Right cardiac atrium (tissue), 5 donors: ENCODE data around the gene TMEM168. TPM values are rescaled to one million over a fixed set of nuclear protein-coding genes. Genes with fewer than 3 reads are reported as not detected.

ENCODE experiments used
- ATAC-seq, 2 donors: fragments of 200-7000 bp; cut with Tn5 transposase; one replicate each; pipeline versions ENCODE4 v1.8.0 to v1.9.1; 2020; ENCODE audit warnings: moderate library complexity in 2 of 2, mild to moderate bottlenecking in 1 of 2
- DNase-seq, 3 donors: peaks; one replicate each; pipeline ENCODE4 v3.0.0-alpha.2; 2020
- H3K27ac ChIP-seq: one replicate; pipeline ENCODE4 v1.5.1; 2013; ENCODE audit warnings: mild to moderate bottlenecking, low read length, control low read depth, moderate library complexity
- H3K27me3 ChIP-seq: one replicate; pipeline ENCODE4 v1.6.1; 2013; ENCODE audit not compliant: control insufficient read depth, insufficient read depth
- H3K4me1 ChIP-seq: one replicate; pipeline ENCODE4 v1.6.1; 2013; ENCODE audit warnings: low read length; ENCODE audit not compliant: control insufficient read depth, insufficient read depth
- H3K4me3 ChIP-seq: one replicate; pipeline ENCODE4 v1.5.1; 2013; ENCODE audit warnings: low read length, control low read depth
- H3K9me3 ChIP-seq: one replicate; pipeline ENCODE4 v1.6.1; 2013; ENCODE audit warnings: low read length; ENCODE audit not compliant: control insufficient read depth
- WGBS: extraction: QIAGEN DNeasy Blood & Tissue Kit; methylation state at CpG from one replicate; pipeline ENCODE4 v1.1.7; 2013; 5-methylcytosine and 5-hydroxymethylcytosine counted together
- intact Hi-C, 4 donors: fragments of 100-400 bp; cut with DNase I; formaldehyde crosslinking; loops; one replicate each; pipeline versions ENCODE4 v1.11.0 to v1.14.0; 2022 to 2023
- polyA plus RNA-seq: library from polyadenylated mRNA; stranded (reverse); fragments of 200-250 nt; gene quantifications from one replicate; pipeline ENCODE4 v1.2.3, GENCODE V29; 2013
- total RNA-seq, 4 donors: library from RNA; stranded (reverse); fragmentation: NEBNext Ultra II Directional; extraction: Animal tissue kit (Norgen Biotek cat#: 25700); gene quantifications; one replicate each; pipeline ENCODE4 v1.2.1, GENCODE V29; 2021
- donor health status: healthy with polysubstance abuse.
- donor health status: DM: no; HTN: yes; CAD: no.
- donor health status: DM: no; HTN: no; CAD: no.
- donor health status: DM: no; HTN: yes; CAD: no; lungs with severe emphysema.
- donor health status: DM: yes; HTN: yes; CAD: no.

TMEM168 gene
- total and polyA plus RNA-seq, 5 donors, result 11.0 to 35.5 (median 19.6) TPM

DNA sequence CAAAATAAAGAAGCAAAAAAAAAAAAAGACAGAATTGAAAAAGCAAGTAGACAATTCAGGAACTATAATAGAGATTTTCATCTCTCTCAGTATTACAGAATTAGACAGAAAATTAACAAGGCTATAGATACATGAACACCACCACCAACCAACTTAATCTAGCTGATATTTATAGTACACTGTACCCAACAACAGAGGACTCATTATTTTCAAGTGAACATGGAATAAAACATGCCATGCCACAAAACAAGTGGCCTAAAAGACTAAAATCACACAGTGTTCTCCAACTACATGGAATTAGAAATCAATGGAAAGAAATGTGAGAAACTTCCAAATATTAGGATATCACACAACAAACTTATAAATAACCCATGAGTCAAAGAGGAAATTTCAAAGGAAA lies 9.1 kb downstream of the TMEM168 start:
- Histone ChIP-seq H3K4me3 (no peak overlapping the region), H3K27me3 (no peaks in the 10 kb centered on the region), H3K9me3 (no peaks in the 10 kb centered on the region), H3K4me1 (peaks cover 6% of the 10 kb centered on the region), H3K27ac (no peak overlapping the region)
- intact Hi-C loops, result no loop called here
- DNase-seq (no peak), ATAC-seq (no peak)

DNA sequence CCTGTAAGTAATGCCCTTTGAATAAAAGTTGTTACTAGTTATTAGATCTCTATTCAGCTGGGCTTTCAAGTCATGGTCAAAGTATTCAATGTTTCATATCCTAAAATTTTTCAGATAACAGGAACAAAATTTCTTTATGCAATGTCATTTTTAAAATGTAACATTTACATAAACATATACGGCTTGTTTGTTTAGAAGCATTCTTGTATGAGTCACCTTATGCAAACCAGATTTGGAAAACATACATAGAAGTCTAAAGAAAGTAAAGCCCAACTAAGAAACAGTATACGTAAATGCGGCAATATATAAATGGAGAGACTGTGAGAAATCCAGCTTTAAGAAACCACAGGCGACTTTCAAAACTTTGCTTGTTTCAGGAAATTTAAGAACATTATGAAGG lies 10.5 kb downstream of the TMEM168 start:
- H3K9me3 ChIP-seq, result no peaks in the 10 kb centered on the region
- 93% methylated on average over 4 of the region's 4 CpGs for WGBS
- intact Hi-C loops, result no loop called here
- H3K4me3 ChIP-seq, result no peak overlapping the region
- peaks cover 6% of the 10 kb centered on the region for H3K4me1 ChIP-seq
- no peak overlapping the region for H3K27ac ChIP-seq
- DNase-seq, result no peak
- no peaks in the 10 kb centered on the region for H3K27me3 ChIP-seq
- no peak for ATAC-seq

DNA sequence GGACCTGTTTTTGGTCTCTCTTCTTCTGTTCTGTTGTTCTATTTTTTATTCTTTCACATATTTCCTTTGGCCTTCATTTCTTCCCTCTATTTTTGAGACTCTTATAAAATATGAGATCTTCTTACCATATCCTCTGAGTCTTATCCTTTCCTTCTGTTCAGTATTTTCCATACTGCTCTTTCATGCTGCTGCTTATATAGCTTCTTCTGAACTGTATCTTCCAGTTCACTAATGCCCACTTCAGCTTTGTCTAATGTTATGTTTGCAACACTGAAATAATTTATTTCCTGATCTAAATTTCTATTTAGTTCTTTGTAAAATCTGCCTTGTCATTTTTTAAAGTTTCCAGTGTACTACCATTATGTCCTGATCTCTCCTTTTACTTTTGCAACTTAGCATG lies 12.8 kb downstream of the TMEM168 start:
- peaks cover 2% of the 10 kb centered on the region for H3K4me1 ChIP-seq
- DNase-seq (no peak), ATAC-seq (no peak)
- no peak overlapping the region for H3K4me3 ChIP-seq
- no peak overlapping the region for H3K27ac ChIP-seq
- no peaks in the 10 kb centered on the region for H3K27me3 ChIP-seq
- H3K9me3 ChIP-seq, result no peaks in the 10 kb centered on the region
- intact Hi-C loops, result no loop called here

DNA sequence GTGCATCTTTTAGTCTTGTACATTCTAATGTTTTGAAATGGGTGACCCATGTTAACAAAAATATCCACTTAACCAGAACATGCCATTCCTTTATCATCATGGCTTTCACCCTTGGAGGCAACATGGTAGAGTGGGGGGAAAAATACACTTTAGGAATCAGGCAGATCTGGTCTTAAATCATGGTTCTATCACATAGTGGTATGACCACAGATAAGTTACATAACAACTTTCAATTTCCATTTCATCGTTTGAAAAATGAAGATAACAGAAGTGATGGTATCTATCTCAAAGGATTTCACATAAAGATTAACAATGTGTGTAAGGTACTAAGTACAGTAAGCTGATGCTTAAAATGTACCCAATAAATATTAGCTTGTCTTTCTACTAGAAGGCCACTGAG lies 19.0 kb downstream of the TMEM168 start:
- 65% methylated on average over 1 of the region's 1 CpG for WGBS
- DNase-seq, result no peak
- no peak overlapping the region for H3K27ac ChIP-seq
- intact Hi-C loops, result no loop called here
- H3K4me1 ChIP-seq, result no peaks in the 10 kb centered on the region
- ATAC-seq, result no peak
- no peaks in the 10 kb centered on the region for H3K27me3 ChIP-seq
- no peaks in the 10 kb centered on the region for H3K9me3 ChIP-seq
- no peak overlapping the region for H3K4me3 ChIP-seq

DNA sequence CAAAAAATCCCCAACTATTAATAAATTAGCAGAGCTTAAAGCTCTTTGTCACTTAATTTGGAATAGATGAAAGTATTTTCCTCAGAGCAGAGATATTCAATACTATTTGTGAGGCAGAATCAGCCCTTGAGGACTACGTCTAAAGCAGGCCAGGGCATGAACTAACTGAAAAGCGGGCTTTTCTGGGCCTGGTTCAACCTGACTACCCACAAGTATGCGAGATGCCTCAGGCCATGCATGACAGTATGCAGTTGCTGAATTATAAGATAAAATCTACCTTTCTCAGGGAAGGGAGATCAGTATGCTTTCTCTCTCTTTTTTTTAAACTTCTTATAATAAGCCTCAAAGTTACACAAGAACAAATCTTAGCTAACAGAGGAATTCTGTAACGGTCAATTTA lies 20.1 kb downstream of the TMEM168 start:
- DNase-seq (no peak), ATAC-seq (no peak)
- intact Hi-C loops, result no loop called here
- Histone ChIP-seq H3K27ac (no peak overlapping the region), H3K4me1 (no peaks in the 10 kb centered on the region), H3K4me3 (no peak overlapping the region), H3K9me3 (no peaks in the 10 kb centered on the region), H3K27me3 (no peaks in the 10 kb centered on the region)
- WGBS, result 96% methylated on average over 4 of the region's 4 CpGs

DNA sequence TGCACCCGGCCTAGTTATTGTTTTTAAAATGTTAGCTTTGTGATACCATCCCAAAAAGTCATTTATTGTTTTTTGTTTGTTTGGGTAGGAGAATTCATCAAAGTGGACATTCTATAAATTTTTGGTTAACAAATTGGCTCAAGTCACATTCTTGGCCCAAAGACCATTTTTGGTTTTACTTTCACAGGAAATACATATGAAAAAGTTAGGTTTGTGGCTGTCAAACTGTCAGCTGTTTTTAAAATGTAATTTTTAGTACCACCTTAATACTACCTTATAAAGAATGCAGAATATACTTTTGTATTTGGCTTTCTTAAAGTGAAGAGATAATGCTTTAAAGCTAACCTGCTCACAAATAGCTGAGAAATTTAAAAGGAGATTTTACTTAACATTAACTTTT lies 25.1 kb downstream of the TMEM168 start:
- intact Hi-C loops, result no loop called here
- no peak for ATAC-seq
- Histone ChIP-seq H3K27ac (no peak overlapping the region), H3K4me3 (no peak overlapping the region), H3K9me3 (no peaks in the 10 kb centered on the region), H3K4me1 (no peaks in the 10 kb centered on the region), H3K27me3 (no peaks in the 10 kb centered on the region)
- WGBS, result 96% methylated on average over 1 of the region's 1 CpG
- no peak for DNase-seq

DNA sequence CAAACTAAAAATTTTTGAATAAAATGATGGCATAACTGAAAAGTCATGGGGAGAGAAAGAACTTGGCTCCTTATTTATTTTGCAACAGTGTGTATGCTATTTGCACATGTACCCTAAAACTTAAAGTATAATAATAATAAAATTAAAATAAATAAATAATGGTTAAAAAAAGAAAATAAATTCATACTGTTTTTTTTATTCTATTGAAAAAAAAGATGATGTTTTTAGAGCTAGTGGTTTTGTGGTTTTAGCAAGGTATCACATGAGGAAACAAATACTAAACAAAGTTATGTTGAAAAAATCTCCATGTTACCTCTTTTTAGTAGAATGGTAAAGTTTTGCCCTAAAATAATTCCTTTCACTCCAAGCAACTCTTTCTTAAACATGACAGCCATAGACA lies 26.2 kb downstream of the TMEM168 start:
- DNase-seq (no peak), ATAC-seq (no peak)
- Histone ChIP-seq H3K4me3 (no peak overlapping the region), H3K27ac (no peak overlapping the region), H3K9me3 (no peaks in the 10 kb centered on the region), H3K4me1 (no peaks in the 10 kb centered on the region), H3K27me3 (no peaks in the 10 kb centered on the region)
- intact Hi-C loops, result no loop called here

DNA sequence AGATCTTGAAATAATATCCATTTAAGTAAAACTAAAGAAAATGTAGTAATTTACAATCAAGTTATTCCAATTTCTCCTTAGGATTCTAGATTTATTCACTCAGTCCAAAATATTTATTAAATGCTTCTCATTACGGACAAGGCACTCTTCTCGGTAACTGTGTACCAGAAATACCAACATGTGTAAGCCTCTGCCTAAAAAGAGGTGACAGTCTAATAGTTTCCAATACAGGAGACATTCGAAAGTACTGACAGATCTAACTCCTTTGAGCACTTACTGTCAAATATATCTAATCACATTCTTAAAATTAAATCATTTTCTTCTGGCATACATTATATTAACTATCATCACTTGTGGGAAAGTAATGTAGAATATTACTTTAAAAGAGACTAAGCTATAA lies 26.9 kb downstream of the TMEM168 start:
- Histone ChIP-seq H3K4me1 (no peaks in the 10 kb centered on the region), H3K9me3 (no peaks in the 10 kb centered on the region), H3K4me3 (no peak overlapping the region), H3K27me3 (no peaks in the 10 kb centered on the region), H3K27ac (no peak overlapping the region)
- no peak for DNase-seq
- 68% methylated on average over 3 of the region's 3 CpGs for WGBS
- intact Hi-C loops, result no loop called here
- no peak for ATAC-seq

DNA sequence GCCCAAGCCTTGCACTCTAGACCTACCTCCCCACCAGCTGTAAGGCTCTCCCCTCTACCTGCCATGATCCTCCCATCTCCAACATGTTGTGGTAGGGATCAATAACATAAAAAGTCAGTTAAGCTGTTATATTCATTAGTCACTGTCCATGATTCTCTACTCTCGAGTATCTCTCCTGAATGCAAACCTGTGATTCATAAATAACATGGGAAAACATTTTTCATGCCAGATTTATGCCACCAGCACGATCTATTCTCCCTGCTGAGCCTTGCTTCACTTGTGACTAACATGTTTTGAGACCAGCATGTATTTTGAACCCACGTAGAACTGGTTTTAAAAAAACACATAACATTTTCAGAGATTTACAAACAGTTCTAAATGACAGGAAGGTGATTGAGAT lies 30.3 kb downstream of the TMEM168 start:
- no peaks in the 10 kb centered on the region for H3K27me3 ChIP-seq
- H3K27ac ChIP-seq, result no peak overlapping the region
- H3K4me1 ChIP-seq, result no peaks in the 10 kb centered on the region
- DNase-seq (no peak), ATAC-seq (no peak)
- 91% methylated on average over 3 of the region's 3 CpGs for WGBS
- no peaks in the 10 kb centered on the region for H3K9me3 ChIP-seq
- intact Hi-C loops, result no loop called here
- H3K4me3 ChIP-seq, result no peak overlapping the region

DNA sequence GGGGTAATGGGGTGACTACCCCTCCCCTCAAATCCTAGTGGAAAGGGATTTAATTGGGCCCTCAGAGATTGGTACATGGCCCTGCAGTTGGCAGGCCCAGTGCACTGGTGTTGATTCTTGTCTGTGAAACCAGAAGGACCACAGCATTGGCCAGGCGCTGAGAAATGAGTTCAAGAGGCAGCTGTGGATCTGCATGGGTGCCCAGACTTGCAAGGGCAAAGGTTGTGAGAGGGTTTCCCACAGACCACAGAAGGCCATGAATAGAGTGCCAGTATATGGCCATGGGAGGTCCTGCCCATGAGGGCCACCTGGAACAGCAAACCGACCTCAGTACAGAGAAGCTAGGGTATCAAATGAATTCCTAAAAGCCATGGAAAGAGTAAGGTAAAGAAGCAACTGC lies 32.9 kb downstream of the TMEM168 start:
- no peak for DNase-seq
- H3K9me3 ChIP-seq, result no peaks in the 10 kb centered on the region
- H3K4me1 ChIP-seq, result no peaks in the 10 kb centered on the region
- intact Hi-C loops, result no loop called here
- H3K4me3 ChIP-seq, result no peak overlapping the region
- 92% methylated on average over 2 of the region's 2 CpGs for WGBS
- ATAC-seq, result no peak
- H3K27ac ChIP-seq, result no peak overlapping the region
- no peaks in the 10 kb centered on the region for H3K27me3 ChIP-seq

DNA sequence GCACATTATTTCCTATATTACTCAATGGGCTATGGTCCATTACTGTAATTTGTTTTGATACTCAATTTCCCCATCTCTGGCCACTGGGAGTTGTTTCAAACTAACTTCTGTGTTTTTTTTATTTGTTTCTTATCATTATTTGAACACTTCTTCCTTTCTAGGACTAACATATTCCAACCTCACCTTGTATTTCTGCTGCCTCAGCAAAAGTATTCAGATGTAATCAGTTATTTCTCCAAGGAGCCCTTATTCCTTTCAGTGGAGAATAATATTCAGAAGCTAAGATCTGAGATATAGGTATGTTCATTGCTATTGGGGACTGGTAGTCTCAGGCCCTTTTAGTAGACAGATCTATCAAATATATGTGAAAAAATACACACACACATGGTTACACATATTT lies 36.9 kb downstream of the TMEM168 start:
- no peak overlapping the region for H3K27ac ChIP-seq
- no peaks in the 10 kb centered on the region for H3K27me3 ChIP-seq
- intact Hi-C loops, result no loop called here
- H3K4me1 ChIP-seq, result no peaks in the 10 kb centered on the region
- H3K4me3 ChIP-seq, result no peak overlapping the region
- ATAC-seq (no peak), DNase-seq (no peak)
- no peaks in the 10 kb centered on the region for H3K9me3 ChIP-seq

DNA sequence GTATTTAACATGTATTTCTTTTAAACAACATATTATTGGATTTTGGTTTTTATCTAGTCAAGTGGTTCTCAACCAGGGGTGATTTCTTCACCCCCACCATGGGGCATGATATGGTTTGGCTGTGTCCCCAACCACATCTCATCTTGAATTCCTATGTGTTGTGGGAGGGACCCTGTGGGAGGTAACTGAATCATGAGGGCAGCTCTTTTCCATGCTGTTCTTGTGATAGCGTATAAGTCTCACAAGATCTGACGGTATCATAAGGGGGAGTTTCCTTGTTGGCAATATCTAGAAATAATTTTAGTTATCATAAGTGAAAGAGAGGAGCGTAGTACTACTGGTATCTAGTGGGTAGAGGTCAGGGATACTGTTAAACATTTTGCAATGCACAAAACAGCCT lies 37.6 kb downstream of the TMEM168 start:
- Histone ChIP-seq H3K27ac (no peak overlapping the region), H3K27me3 (no peaks in the 10 kb centered on the region), H3K4me3 (no peak overlapping the region), H3K9me3 (no peaks in the 10 kb centered on the region), H3K4me1 (no peaks in the 10 kb centered on the region)
- 56% methylated on average over 3 of the region's 3 CpGs for WGBS
- intact Hi-C loops, result no loop called here
- ATAC-seq (no peak), DNase-seq (no peak)
